Brain microvascular endothelial cell (primary cell): Measurements from ENCODE around the gene E2F2.
A peak's percentile ranks its signal among the peaks of the same experiment; 100 is the strongest.
"Not testable (repeated sequence)": the region's sequence is repeated elsewhere in the genome, so short reads cannot be mapped to it uniquely, and the experiment has no call there.

Source experiments
- DNase-seq: peaks from one replicate; pipeline ENCODE4 v3.0.0-alpha.2; 2020
- H3K27ac ChIP-seq: fragments of 250-450 bp; sonication (Bioruptor Pico); 2 replicates; pipeline ENCODE4 v1.5.1; 2020; ENCODE audit warnings: mild to moderate bottlenecking, moderate library complexity
- H3K27me3 ChIP-seq: fragments of 250-450 bp; sonication (Bioruptor Pico); replicated peaks from 2 replicates; pipeline ENCODE4 v1.5.1; 2020; ENCODE audit warnings: mild to moderate bottlenecking
- H3K36me3 ChIP-seq: fragments of 250-450 bp; sonication (Bioruptor Pico); replicated peaks from 2 replicates; pipeline ENCODE4 v1.5.1; 2020; ENCODE audit warnings: mild to moderate bottlenecking
- H3K4me3 ChIP-seq: 2 replicates; pipeline ENCODE4 v1.5.1; 2011; ENCODE audit warnings: low read depth, mild to moderate bottlenecking, control low read depth, low read length, moderate library complexity
- CTCF ChIP-seq: IDR thresholded peaks from 2 replicates; pipeline ENCODE4 v1.5.1; 2011; ENCODE audit warnings: low read depth, mild to moderate bottlenecking, moderate library complexity, low read length, control low read depth, inconsistent platforms; ENCODE audit errors: missing control alignments
- in situ Hi-C: cut with HindIII; loops from 2 replicates; pipeline ENCODE4 v1.10.0; 2017; ENCODE audit warnings: low sequenced_read_pairs, low pct_ligation_motif_present

The E2F2 gene

GRCh38 chr1:23546897-23547584 is 16.0 kb upstream of the E2F2 start:
- no peak for TF ChIP-seq CTCF
- no peak for DNase-seq
- no peak overlapping the region for H3K27ac ChIP-seq
- no peaks in the 10 kb centered on the region for H3K36me3 ChIP-seq
- in situ Hi-C loops, result no loop called here
- no peak overlapping the region for H3K4me3 ChIP-seq
- H3K27me3 ChIP-seq, result no peaks in the 10 kb centered on the region

- Histone ChIP-seq H3K27me3 (no peaks in the 10 kb centered on the region), H3K27ac (no peak overlapping the region), H3K4me3 (no peak overlapping the region), H3K36me3 (no peaks in the 10 kb centered on the region)
- in situ Hi-C loops, result no loop called here
- TF ChIP-seq CTCF, result no peak
- DNase-seq, result no peak
Measured at GRCh38 chr1:23545851-23546250, 14.8 kb upstream of the E2F2 start.

DNA sequence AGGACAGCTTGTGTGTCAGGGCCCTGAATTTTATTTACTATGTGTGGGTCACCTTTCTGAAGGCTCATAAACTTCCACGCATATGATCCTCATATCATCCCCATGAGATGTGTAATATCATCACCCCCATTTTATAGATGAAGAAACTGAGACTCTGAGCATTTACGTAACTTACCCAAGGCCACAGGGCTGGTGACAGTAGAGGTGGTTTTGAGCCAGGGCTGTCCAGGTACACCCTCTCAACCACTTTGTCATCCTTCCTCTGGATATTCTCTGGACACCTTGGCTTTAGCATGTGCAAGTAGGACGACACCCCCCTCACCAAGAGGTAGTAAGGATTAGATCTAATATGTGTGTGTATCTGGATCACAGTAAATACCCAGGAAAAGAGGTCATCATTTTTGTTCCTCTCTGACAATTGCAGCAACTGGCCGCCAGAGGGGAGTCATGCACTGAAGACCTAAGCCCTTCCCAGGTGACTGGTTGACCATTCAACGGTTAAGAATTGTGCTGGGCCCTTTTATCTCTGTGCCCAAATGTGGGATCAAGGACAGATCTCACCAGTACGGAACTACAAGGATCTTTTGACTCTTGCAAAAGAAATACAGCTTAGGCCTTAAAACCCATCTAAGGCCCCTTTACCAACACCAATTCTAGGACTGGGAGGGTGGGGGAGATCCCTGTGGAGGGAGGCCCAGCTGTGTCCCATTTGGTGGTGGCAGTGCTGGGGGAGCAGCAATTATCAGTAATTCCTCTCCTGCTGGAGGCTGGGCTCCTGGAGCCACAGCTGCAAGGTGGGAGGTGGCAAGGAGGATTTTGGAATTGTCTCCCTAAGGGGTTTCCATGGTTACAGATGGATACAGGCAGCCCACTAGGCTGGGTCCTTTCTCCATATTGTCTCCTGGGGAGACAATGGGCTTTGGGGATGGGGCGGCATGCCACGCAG is 13.7 kb upstream of the E2F2 start:
- no peaks in the 10 kb centered on the region for H3K36me3 ChIP-seq
- no peak overlapping the region for H3K27ac ChIP-seq
- in situ Hi-C loops, result no loop called here
- no peaks in the 10 kb centered on the region for H3K27me3 ChIP-seq
- peak; percentile 92 for TF ChIP-seq CTCF
- DNase-seq, result peak; percentile 81
- H3K4me3 ChIP-seq, result no peak overlapping the region

- no peak overlapping the region for H3K27ac ChIP-seq
- no peaks in the 10 kb centered on the region for H3K36me3 ChIP-seq
- no peak for DNase-seq
- TF ChIP-seq CTCF, result no peak
- no peaks in the 10 kb centered on the region for H3K27me3 ChIP-seq
- in situ Hi-C loops, result no loop called here
- no peak overlapping the region for H3K4me3 ChIP-seq
Measured at GRCh38 chr1:23543707-23544443, 12.8 kb upstream of the E2F2 start.

DNA sequence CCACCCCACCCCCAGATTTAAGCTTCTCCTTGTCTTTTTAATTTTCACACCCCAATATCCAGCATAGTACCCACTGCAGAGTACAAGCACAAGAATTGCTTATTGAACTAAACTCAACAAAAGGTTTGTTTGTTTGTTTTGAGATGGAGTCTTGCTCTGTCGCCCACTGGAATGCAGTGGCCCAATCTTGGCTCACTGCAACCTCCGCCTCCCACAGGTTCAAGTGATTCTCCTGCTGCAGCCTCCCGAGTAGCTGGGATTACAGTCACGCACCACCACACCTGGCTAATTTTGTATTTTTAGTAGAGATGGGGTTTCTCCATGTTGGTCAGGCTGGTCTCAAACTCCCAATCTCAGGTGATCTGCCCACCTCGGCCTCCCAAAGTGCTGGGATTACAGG is 11.9 kb upstream of the E2F2 start:
- H3K36me3 ChIP-seq, H3K27me3 ChIP-seq, in situ Hi-C loops, DNase-seq, H3K4me3 ChIP-seq, H3K27ac ChIP-seq: not testable (repeated sequence)

DNA sequence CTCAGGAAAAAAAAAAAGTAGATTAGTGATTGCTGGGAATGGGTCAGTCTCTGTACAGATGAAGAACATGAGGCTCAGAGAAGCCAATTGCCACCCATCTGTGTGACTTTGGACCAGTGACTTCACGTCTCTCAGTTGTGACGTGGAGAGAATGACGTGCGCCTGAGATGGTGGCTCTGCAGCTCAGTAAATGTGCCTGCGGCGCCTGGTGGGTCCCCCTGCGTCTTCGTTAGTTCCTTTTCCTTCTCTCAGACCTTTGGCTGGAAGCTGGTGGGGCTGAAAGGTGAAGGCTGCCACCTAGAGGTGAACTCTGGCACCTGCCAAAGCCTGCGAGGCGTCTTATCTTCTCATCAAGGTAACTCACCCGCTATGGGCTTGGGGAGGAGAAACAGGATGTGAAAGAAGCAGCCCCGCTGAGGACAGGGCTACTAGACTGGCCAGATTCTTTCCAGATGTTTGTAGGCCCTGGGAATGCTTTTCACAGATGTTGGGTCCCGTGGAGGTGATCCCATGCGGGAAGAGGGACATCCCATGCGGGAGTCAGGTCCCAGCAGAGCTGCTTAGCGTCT is 8.7 kb upstream of the E2F2 start:
- in situ Hi-C loops, result no loop called here
- Histone ChIP-seq H3K36me3 (no peaks in the 10 kb centered on the region), H3K4me3 (peak overlapping the region; percentile 15), H3K27me3 (no peaks in the 10 kb centered on the region), H3K27ac (no peak overlapping the region)
- peak; percentile 90 for DNase-seq
- TF ChIP-seq CTCF, result peak; percentile 99
